Thoracic aorta (tissue), 2 donors: Measurements from ENCODE around the gene GRHPR. TPM values are rescaled to one million over a fixed set of nuclear protein-coding genes. Genes with fewer than 3 reads are reported as not detected.

Experiments used
- ATAC-seq: fragments of 150-250 bp; one replicate; pipeline ENCODE4 v1.8.0; 2017; ENCODE audit warnings: low read depth; ENCODE audit not compliant: insufficient number of reproducible peaks, low FRiP score
- DNase-seq: peaks from one replicate; pipeline ENCODE4 v3.0.0-alpha.2; 2020; ENCODE audit warnings: low spot score
- H3K27ac ChIP-seq, 2 donors: fragments of 200-600 bp; sonication (generic); 1 replicate in 1 of 2; 2 replicates in 1 of 2; pipeline ENCODE4 v1.5.1; 2016; ENCODE audit warnings: mild to moderate bottlenecking in 2 of 2, moderate library complexity in 2 of 2
- H3K27me3 ChIP-seq: fragments of 200-600 bp; sonication (generic); replicated peaks from 2 replicates; pipeline ENCODE4 v1.6.0; 2016; ENCODE audit warnings: mild to moderate bottlenecking; ENCODE audit not compliant: insufficient read depth
- H3K36me3 ChIP-seq: fragments of 200-600 bp; sonication (generic); one replicate; pipeline ENCODE4 v1.5.1; 2016
- H3K4me1 ChIP-seq, 2 donors: fragments of 200-600 bp; sonication (generic); 1 replicate in 1 of 2; 2 replicates in 1 of 2; pipeline versions ENCODE4 v1.5.1 to v1.6.0; 2016; ENCODE audit warnings: low read depth in 2 of 2, mild to moderate bottlenecking in 1 of 2; ENCODE audit not compliant: control insufficient read depth in 1 of 2
- H3K4me3 ChIP-seq: fragments of 200-600 bp; sonication (generic); 2 replicates; pipeline ENCODE4 v1.5.1; 2016; ENCODE audit warnings: mild to moderate bottlenecking
- H3K9me3 ChIP-seq: fragments of 200-600 bp; sonication (generic); 2 replicates; pipeline ENCODE4 v1.5.1; 2016
- total RNA-seq, 2 donors: library from RNA; depleted of rRNA; stranded (reverse); fragments of >200 nt; gene quantifications; one replicate each; pipeline versions ENCODE4 v1.1.0 to v1.2.3, GENCODE V29; 2016
- TF ChIP-seq, protein P1 (sequence below): fragments of 200-600 bp; sonication (generic); IDR thresholded peaks from one replicate; pipeline ENCODE4 v1.5.1; 2019; ENCODE audit warnings: antibody characterized with exemption

The GRHPR gene
- total RNA-seq, 2 donors from 2014 or later, result 111 to 156 TPM

DNA sequence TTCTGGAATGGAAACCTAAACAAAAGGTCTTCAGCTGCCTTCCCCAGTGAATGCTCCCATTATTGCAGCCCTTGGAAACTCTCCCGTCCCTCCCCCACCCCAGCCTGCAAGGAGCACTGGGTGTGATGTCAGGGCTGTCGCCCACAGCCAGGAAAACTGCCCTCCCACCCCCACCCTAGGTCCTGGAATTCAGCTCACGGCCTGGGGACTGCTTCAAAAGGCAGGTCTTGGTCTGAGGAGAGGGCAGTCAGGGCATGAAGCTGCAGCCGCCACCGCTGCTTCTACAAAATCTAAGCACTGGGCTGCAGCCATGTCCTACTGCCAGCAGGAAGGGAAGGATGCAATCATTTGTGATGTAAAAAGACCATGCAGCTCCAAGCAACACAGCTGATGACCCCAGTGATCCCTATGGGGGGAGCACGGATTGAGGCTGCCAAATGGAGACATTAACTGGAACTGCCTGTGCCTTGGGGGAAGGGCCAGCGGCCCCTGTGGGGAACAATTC lies 11.4 kb downstream of the GRHPR start:
- peaks cover 30% of the 10 kb centered on the region for H3K36me3 ChIP-seq
- peaks cover 0 to 9% of the 10 kb centered on the region in 2 donors for H3K4me1 ChIP-seq
- H3K4me3 ChIP-seq, result no peak overlapping the region
- no peak overlapping the region for H3K27ac ChIP-seq
- ATAC-seq (no peak), DNase-seq (no peak)
- no peaks in the 10 kb centered on the region for H3K9me3 ChIP-seq
- TF ChIP-seq, protein P1, sequence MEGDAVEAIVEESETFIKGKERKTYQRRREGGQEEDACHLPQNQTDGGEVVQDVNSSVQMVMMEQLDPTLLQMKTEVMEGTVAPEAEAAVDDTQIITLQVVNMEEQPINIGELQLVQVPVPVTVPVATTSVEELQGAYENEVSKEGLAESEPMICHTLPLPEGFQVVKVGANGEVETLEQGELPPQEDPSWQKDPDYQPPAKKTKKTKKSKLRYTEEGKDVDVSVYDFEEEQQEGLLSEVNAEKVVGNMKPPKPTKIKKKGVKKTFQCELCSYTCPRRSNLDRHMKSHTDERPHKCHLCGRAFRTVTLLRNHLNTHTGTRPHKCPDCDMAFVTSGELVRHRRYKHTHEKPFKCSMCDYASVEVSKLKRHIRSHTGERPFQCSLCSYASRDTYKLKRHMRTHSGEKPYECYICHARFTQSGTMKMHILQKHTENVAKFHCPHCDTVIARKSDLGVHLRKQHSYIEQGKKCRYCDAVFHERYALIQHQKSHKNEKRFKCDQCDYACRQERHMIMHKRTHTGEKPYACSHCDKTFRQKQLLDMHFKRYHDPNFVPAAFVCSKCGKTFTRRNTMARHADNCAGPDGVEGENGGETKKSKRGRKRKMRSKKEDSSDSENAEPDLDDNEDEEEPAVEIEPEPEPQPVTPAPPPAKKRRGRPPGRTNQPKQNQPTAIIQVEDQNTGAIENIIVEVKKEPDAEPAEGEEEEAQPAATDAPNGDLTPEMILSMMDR, result no peak
- H3K27me3 ChIP-seq, result no peaks in the 10 kb centered on the region

DNA sequence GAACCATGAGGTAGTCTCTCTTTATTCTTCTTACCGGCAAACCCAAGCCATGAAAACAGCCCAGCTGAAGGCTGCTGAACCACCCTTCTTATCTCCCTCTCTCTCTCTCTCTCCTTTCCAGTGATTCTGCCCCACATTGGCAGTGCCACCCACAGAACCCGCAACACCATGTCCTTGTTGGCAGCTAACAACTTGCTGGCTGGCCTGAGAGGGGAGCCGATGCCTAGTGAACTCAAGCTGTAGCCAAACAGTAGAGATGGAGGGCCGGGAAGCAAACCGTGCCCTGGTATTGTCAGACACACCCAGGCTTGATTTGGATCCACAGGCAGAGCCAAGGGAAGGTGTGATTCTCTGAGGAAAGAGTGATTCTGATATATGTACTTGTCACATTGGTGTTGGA lies 14.0 kb downstream of the GRHPR start:
- no peak overlapping the region for H3K27ac ChIP-seq
- H3K4me1 ChIP-seq, result peaks cover 0 to 9% of the 10 kb centered on the region in 2 donors
- H3K9me3 ChIP-seq, result no peaks in the 10 kb centered on the region
- TF ChIP-seq, protein P1, result no peak
- peaks cover 37% of the 10 kb centered on the region for H3K36me3 ChIP-seq
- no peaks in the 10 kb centered on the region for H3K27me3 ChIP-seq
- DNase-seq, result no peak
- no peak for ATAC-seq
- no peak overlapping the region for H3K4me3 ChIP-seq

- TF ChIP-seq, protein P1, result no peak
- no peaks in the 10 kb centered on the region for H3K9me3 ChIP-seq
- no peak for ATAC-seq
These were observed 14.5 kb downstream of the GRHPR start for GRCh38 chr9:37437010-37437409.

GRCh38 chr9:37437621-37438020 lies 15.1 kb downstream of the GRHPR start:
- peaks cover 0 to 9% of the 10 kb centered on the region in 2 donors for H3K4me1 ChIP-seq
- H3K36me3 ChIP-seq, result peaks cover 43% of the 10 kb centered on the region
- no peaks in the 10 kb centered on the region for H3K9me3 ChIP-seq
- H3K4me3 ChIP-seq, result no peak overlapping the region
- no peaks in the 10 kb centered on the region for H3K27me3 ChIP-seq
- DNase-seq (no peak), ATAC-seq (no peak)
- no peak overlapping the region for H3K27ac ChIP-seq
- TF ChIP-seq, protein P1, result no peak

More at GRCh38 chr9:37437010-37437409, 14.5 kb downstream of the GRHPR start:
- Histone ChIP-seq H3K27me3 (no peaks in the 10 kb centered on the region), H3K4me3 (no peak overlapping the region), H3K4me1 (peaks cover 0 to 9% of the 10 kb centered on the region in 2 donors), H3K27ac (no peak overlapping the region), H3K36me3 (peaks cover 38% of the 10 kb centered on the region)
- DNase-seq, result no peak

DNA sequence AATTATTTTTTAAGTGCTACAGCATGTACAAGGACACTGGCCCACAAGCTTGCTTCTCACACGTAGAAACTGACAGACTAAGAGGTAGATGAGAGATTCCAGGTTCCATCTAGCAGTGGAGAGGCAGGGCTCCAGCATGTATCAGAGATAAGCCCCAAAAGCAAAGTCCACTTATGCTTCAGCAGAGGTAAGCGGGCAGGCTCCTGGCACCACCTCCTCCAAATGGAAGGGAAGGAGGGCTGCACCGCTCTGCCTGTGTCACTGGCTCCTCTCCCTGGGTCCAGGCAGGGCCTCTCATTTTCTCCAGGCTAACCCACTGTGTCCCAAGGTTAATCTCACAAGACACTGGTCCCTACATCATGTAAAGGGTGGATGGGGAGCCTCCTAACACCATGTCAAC lies 15.9 kb downstream of the GRHPR start:
- ATAC-seq (no peak), DNase-seq (no peak)
- Histone ChIP-seq H3K4me3 (no peak overlapping the region), H3K27ac (no peak overlapping the region), H3K27me3 (no peaks in the 10 kb centered on the region), H3K9me3 (no peaks in the 10 kb centered on the region), H3K4me1 (peaks cover 0 to 9% of the 10 kb centered on the region in 2 donors), H3K36me3 (peaks cover 43% of the 10 kb centered on the region)
- TF ChIP-seq, protein P1, result no peak
